Esophagus squamous epithelium (tissue), 5 donors: ENCODE measurements around the gene WDR74. TPM values are rescaled to one million over a fixed set of nuclear protein-coding genes. Genes with fewer than 3 reads are reported as not detected.
A peak's percentile ranks its signal among the peaks of the same experiment; 100 is the strongest.

Experiments used
- DNase-seq: peaks from one replicate; lab custom pipeline; 2025; lab: John Stamatoyannopoulos, UW
- H3K27ac ChIP-seq, 4 donors: fragments of 200-600 bp; sonication (generic); one replicate each; pipeline ENCODE4 v1.5.1; 2016 to 2019; ENCODE audit warnings: mild to moderate bottlenecking in 1 of 4
- H3K27me3 ChIP-seq, 4 donors: fragments of 200-600 bp; sonication (generic); 1 replicate in 3 of 4; 2 replicates in 1 of 4; pipeline versions ENCODE4 v1.5.1 to v1.6.0; 2017 to 2021; ENCODE audit warnings: antibody characterized with exemption in 1 of 4
- H3K36me3 ChIP-seq, 3 donors: fragments of 200-600 bp; sonication (generic); one replicate each; pipeline ENCODE4 v1.5.1; 2016 to 2019
- H3K4me1 ChIP-seq, 3 donors: fragments of 200-600 bp; sonication (generic); one replicate each; pipeline ENCODE4 v1.5.1; 2017 to 2019
- H3K4me3 ChIP-seq, 4 donors: fragments of 200-600 bp; sonication (generic); 1 replicate in 3 of 4; 2 replicates in 1 of 4; pipeline ENCODE4 v1.5.1; 2016 to 2019; ENCODE audit warnings: mild to moderate bottlenecking in 2 of 4, moderate library complexity in 1 of 4
- H3K9me3 ChIP-seq, 3 donors: fragments of 200-600 bp; sonication (generic); one replicate each; pipeline ENCODE4 v1.5.1; 2016 to 2019
- CTCF ChIP-seq, 6 experiments: fragments of 450-650 bp in 4 of 6; fragments of 200-600 bp in 2 of 6; sonication (generic) in 2 of 6; IDR thresholded peaks; one replicate each; pipeline ENCODE4 v1.5.1; 2016 to 2019; ENCODE audit warnings: antibody characterized with exemption in 6 of 6, mild to moderate bottlenecking in 4 of 6, moderate library complexity in 4 of 6
- POLR2A ChIP-seq, 4 donors: fragments of 450-650 bp; IDR thresholded peaks; one replicate each; pipeline ENCODE4 v1.6.1; 2017; ENCODE audit warnings: antibody characterized with exemption in 4 of 4, mild to moderate bottlenecking in 4 of 4, moderate library complexity in 3 of 4
- WGBS, 2 donors: methylation state at CpG; one replicate each; pipeline ENCODE4 v1.1.5; 2018; 5-methylcytosine and 5-hydroxymethylcytosine counted together
- intact Hi-C: fragments of 100-400 bp; cut with DNase I; formaldehyde crosslinking; loops from one replicate; pipeline ENCODE4 v1.15.0; 2022
- total RNA-seq, 4 donors: library from RNA; depleted of rRNA; stranded (reverse); fragments of >200 nt; gene quantifications; one replicate each; pipeline ENCODE4 v1.1.0, GENCODE V29; 2016
- donor health status: DM: yes; HTN: yes; CAD: no.

WDR74 gene
- total RNA-seq, 4 donors from 2014 or later: 31.7 to 74.0 (median 44.3) TPM

- WGBS, 2 donors: 67 to 78% methylated on average over 3 to 4 of the region's 4 CpGs
- H3K4me3 ChIP-seq: no peak overlapping the region
- no peaks in the 10 kb centered on the region for H3K9me3 ChIP-seq
- no peak for TF ChIP-seq CTCF (IDR thresholded peaks at IDR 0.05)
- TF ChIP-seq POLR2A (IDR thresholded peaks at IDR 0.05): no peak
- H3K4me1 ChIP-seq: peaks cover 7 to 25% (median 16%) of the 10 kb centered on the region in 3 donors
- H3K36me3 ChIP-seq: peaks cover 47 to 79% (median 63%) of the 10 kb centered on the region in 3 donors
- DNase-seq: no peak
- intact Hi-C loops: no loop called here
- no peak overlapping the region for H3K27ac ChIP-seq
- no peaks in the 10 kb centered on the region for H3K27me3 ChIP-seq
Observed at GRCh38 chr11:62801071-62801470, 38.3 kb downstream of the WDR74 start.

GRCh38 chr11:62799486-62799885 is 39.9 kb downstream of the WDR74 start:
- 80 to 89% methylated on average over 3 to 7 of the region's 10 CpGs for WGBS, 2 donors
- H3K27ac ChIP-seq: no peak overlapping the region
- H3K27me3 ChIP-seq: no peaks in the 10 kb centered on the region
- H3K4me3 ChIP-seq: no peak overlapping the region
- H3K9me3 ChIP-seq: no peaks in the 10 kb centered on the region
- TF ChIP-seq POLR2A (IDR thresholded peaks at IDR 0.05) (no peak), CTCF (IDR thresholded peaks at IDR 0.05) (no peak)
- intact Hi-C loops: no loop called here
- peaks cover 61 to 95% (median 79%) of the 10 kb centered on the region in 3 donors for H3K36me3 ChIP-seq
- H3K4me1 ChIP-seq: peaks cover 4 to 16% (median 13%) of the 10 kb centered on the region in 3 donors
- no peak for DNase-seq

GRCh38 chr11:62796281-62796680 is 43.1 kb downstream of the WDR74 start:
- Histone ChIP-seq H3K27ac (no peak overlapping the region), H3K9me3 (no peaks in the 10 kb centered on the region), H3K36me3 (peaks cover 59 to 92% (median 81%) of the 10 kb centered on the region in 3 donors), H3K4me3 (no peak overlapping the region), H3K4me1 (peaks cover 7 to 18% (median 9%) of the 10 kb centered on the region in 3 donors), H3K27me3 (no peaks in the 10 kb centered on the region)
- DNase-seq: no peak
- intact Hi-C loops: no loop called here
- TF ChIP-seq CTCF (IDR thresholded peaks at IDR 0.05) (no peak), POLR2A (IDR thresholded peaks at IDR 0.05) (no peak)
- WGBS, 2 donors: 85 to 92% methylated on average over 6 of the region's 7 CpGs

- no peaks in the 10 kb centered on the region for H3K27me3 ChIP-seq
- intact Hi-C loops: loop anchor here (5.0 kb wide), 1 partner anchor 68 kb away; no protein-coding TSS in a partner anchor
- peaks cover 17 to 38% (median 18%) of the 10 kb centered on the region in 3 donors for H3K4me1 ChIP-seq
- TF ChIP-seq POLR2A (IDR thresholded peaks at IDR 0.05) (no peak), CTCF (IDR thresholded peaks at IDR 0.05) (no peak)
- no peak for DNase-seq
- 88 to 92% methylated on average over 8 of the region's 8 CpGs for WGBS, 2 donors
- peaks cover 41 to 87% (median 62%) of the 10 kb centered on the region in 3 donors for H3K36me3 ChIP-seq
- no peaks in the 10 kb centered on the region for H3K9me3 ChIP-seq
- no peak overlapping the region for H3K4me3 ChIP-seq
- H3K27ac ChIP-seq: no peak overlapping the region
Observed at GRCh38 chr11:62794201-62794775, 45.1 kb downstream of the WDR74 start.

GRCh38 chr11:62792202-62792575 is 47.2 kb downstream of the WDR74 start:
- peaks cover 27 to 54% (median 31%) of the 10 kb centered on the region in 3 donors for H3K4me1 ChIP-seq
- H3K36me3 ChIP-seq: peaks cover 32 to 71% (median 44%) of the 10 kb centered on the region in 3 donors
- DNase-seq: no peak
- WGBS, 2 donors: 0 to 33% methylated on average over 6 to 7 of the region's 11 CpGs
- H3K4me3 ChIP-seq: peak overlapping the region; percentile 81 to 90 (median 86)
- intact Hi-C loops: loop anchor here (5.0 kb wide), 1 partner anchor 70 kb away; no protein-coding TSS in a partner anchor
- peak in 1 of 6 experiments; percentile 0 for TF ChIP-seq CTCF (IDR thresholded peaks at IDR 0.05)
- TF ChIP-seq POLR2A (IDR thresholded peaks at IDR 0.05): no peak
- no peaks in the 10 kb centered on the region for H3K27me3 ChIP-seq
- no peaks in the 10 kb centered on the region for H3K9me3 ChIP-seq
- H3K27ac ChIP-seq: peak overlapping the region; percentile 86 to 93 (median 88)
